A673 (cell line): ENCODE measurements around the gene TMEM272. TPM values are rescaled to one million over a fixed set of nuclear protein-coding genes. Genes with fewer than 3 reads are reported as not detected.

ENCODE experiments used
- BruUV-seq: library from RNA; stranded (reverse); fragments of 400-500 nt; replicated peaks from 2 replicates; lab custom pipeline; 2021; lab: Mats Ljungman, UMichigan
- CTCF ChIA-PET: fragments of 300-600 bp; sonication (Branson Sonifier 250); formaldehyde crosslinking; loops from one replicate; lab custom pipeline; 2022; ENCODE audit warnings: antibody characterized with exemption; lab: Charles Lee
- POLR2A ChIA-PET: fragments of 300-600 bp; sonication (Branson Sonifier 250); formaldehyde crosslinking; loops from one replicate; lab custom pipeline; 2022; ENCODE audit warnings: antibody characterized with exemption; ENCODE audit not compliant: low non-redundant PET; lab: Charles Lee
- DNase-seq: peaks from one replicate; pipeline ENCODE4 v3.0.0-alpha.2; 2015; ENCODE audit warnings: low spot score
- H3K27ac ChIP-seq: fragments of 200-600 bp; sonication (generic); 2 replicates; pipeline ENCODE4 v1.5.1; 2016; ENCODE audit warnings: mixed run types, low read depth, mild to moderate bottlenecking, mixed read lengths, antibody characterized with exemption, low read length; ENCODE audit not compliant: poor library complexity, severe bottlenecking
- H3K27me3 ChIP-seq: fragments of 200-600 bp; sonication (generic); replicated peaks from 2 replicates; pipeline ENCODE4 v1.6.1; 2017; ENCODE audit warnings: mixed run types, low read depth, mild to moderate bottlenecking, mixed read lengths, antibody characterized with exemption, low read length; ENCODE audit not compliant: insufficient read depth, poor library complexity
- H3K36me3 ChIP-seq: fragments of 200-600 bp; sonication (generic); 2 replicates; pipeline ENCODE4 v1.6.1; 2016; ENCODE audit warnings: mixed run types, mild to moderate bottlenecking, mixed read lengths, antibody characterized with exemption, low read length; ENCODE audit not compliant: insufficient read depth, poor library complexity, severe bottlenecking
- H3K4me1 ChIP-seq: fragments of 200-600 bp; sonication (generic); 2 replicates; pipeline ENCODE4 v1.6.1; 2017; ENCODE audit warnings: mixed run types, mild to moderate bottlenecking, mixed read lengths, antibody characterized with exemption, low read length; ENCODE audit not compliant: insufficient read depth, poor library complexity, severe bottlenecking
- H3K4me3 ChIP-seq: fragments of 200-600 bp; sonication (generic); 2 replicates; pipeline ENCODE4 v1.5.1; 2016; ENCODE audit warnings: low read depth, mixed run types, mild to moderate bottlenecking, mixed read lengths, low read length; ENCODE audit not compliant: poor library complexity, severe bottlenecking
- H3K9me3 ChIP-seq: fragments of 200-600 bp; sonication (generic); 2 replicates; pipeline ENCODE4 v1.6.1; 2016; ENCODE audit warnings: mixed run types, low read depth, mild to moderate bottlenecking, mixed read lengths, antibody characterized with exemption, low read length; ENCODE audit not compliant: poor library complexity, severe bottlenecking
- CTCF ChIP-seq: fragments of 300-800, 200-600 bp; sonication (generic); conservative IDR thresholded peaks from 2 replicates; pipeline ENCODE4 v1.5.1; 2017; ENCODE audit warnings: low read depth, mild to moderate bottlenecking, antibody characterized with exemption, low read length, moderate library complexity, mixed read lengths
- EZH2 ChIP-seq: fragments of 200-600 bp; sonication (generic); IDR thresholded peaks from 2 replicates; pipeline ENCODE4 v1.6.1; 2017; ENCODE audit warnings: borderline replicate concordance, low read depth, mild to moderate bottlenecking, mixed read lengths, antibody characterized with exemption, low read length; ENCODE audit not compliant: poor library complexity, severe bottlenecking
- intact Hi-C: fragments of 100-400 bp; cut with micrococcal nuclease; formaldehyde crosslinking; loops from one replicate; pipeline ENCODE4 v1.10.0; 2022; ENCODE audit not compliant: unreplicated experiment
- total RNA-seq: library from RNA; stranded (reverse); gene quantifications from 2 replicates; pipeline ENCODE4 v1.2.3, GENCODE V29; 2021

TMEM272 gene
- total RNA-seq, 1 experiment from 2014 or later = not detected

GRCh38 chr13:51773515-51773914 is 71.5 kb downstream of the TMEM272 start:
- ChIA-PET POLR2A (no interaction called here), CTCF (no interaction called here)
- no peaks in the 10 kb centered on the region for H3K9me3 ChIP-seq
- H3K4me3 ChIP-seq = no peak overlapping the region
- H3K36me3 ChIP-seq = no peaks in the 10 kb centered on the region
- H3K27me3 ChIP-seq = no peaks in the 10 kb centered on the region
- no peak for DNase-seq
- H3K4me1 ChIP-seq = no peaks in the 10 kb centered on the region
- intact Hi-C loops = no loop called here
- BruUV-seq = no TSS peak
- TF ChIP-seq EZH2 = no peak
- TF ChIP-seq CTCF = no peak
- no peak overlapping the region for H3K27ac ChIP-seq

- H3K9me3 ChIP-seq = no peaks in the 10 kb centered on the region
- ChIA-PET POLR2A (no interaction called here), CTCF (no interaction called here)
- H3K36me3 ChIP-seq = no peaks in the 10 kb centered on the region
- H3K4me3 ChIP-seq = no peak overlapping the region
- intact Hi-C loops = no loop called here
- H3K4me1 ChIP-seq = no peaks in the 10 kb centered on the region
- DNase-seq = no peak
- BruUV-seq = TSS peak; percentile 19
- no peak overlapping the region for H3K27ac ChIP-seq
- H3K27me3 ChIP-seq = no peaks in the 10 kb centered on the region
- TF ChIP-seq EZH2 = no peak
Measured at GRCh38 chr13:51772781-51773180, 72.2 kb downstream of the TMEM272 start.

GRCh38 chr13:51772105-51772455 is 72.9 kb downstream of the TMEM272 start:
- no peak for DNase-seq
- no peaks in the 10 kb centered on the region for H3K9me3 ChIP-seq
- H3K4me3 ChIP-seq = no peak overlapping the region
- TF ChIP-seq CTCF = no peak
- no peak for TF ChIP-seq EZH2
- POLR2A ChIA-PET = interaction anchor here (0.6 kb wide), 1 partner anchor 205 kb away, joined by 3 read pairs; no protein-coding TSS in a partner anchor
- H3K27me3 ChIP-seq = no peaks in the 10 kb centered on the region
- H3K27ac ChIP-seq = no peak overlapping the region
- no peaks in the 10 kb centered on the region for H3K4me1 ChIP-seq
- H3K36me3 ChIP-seq = no peaks in the 10 kb centered on the region
- no TSS peak for BruUV-seq
- CTCF ChIA-PET = no interaction called here
- intact Hi-C loops = no loop called here

- DNase-seq = no peak
- no peaks in the 10 kb centered on the region for H3K36me3 ChIP-seq
- TF ChIP-seq EZH2 (no peak), CTCF (no peak)
- H3K27ac ChIP-seq = no peak overlapping the region
- intact Hi-C loops = no loop called here
- no peak overlapping the region for H3K4me3 ChIP-seq
- ChIA-PET POLR2A (interaction anchor here (0.6 kb wide), 1 partner anchor 205 kb away, joined by 3 read pairs; no protein-coding TSS in a partner anchor), CTCF (no interaction called here)
- no peaks in the 10 kb centered on the region for H3K27me3 ChIP-seq
- H3K4me1 ChIP-seq = no peaks in the 10 kb centered on the region
- no peaks in the 10 kb centered on the region for H3K9me3 ChIP-seq
- no TSS peak for BruUV-seq
Measured at GRCh38 chr13:51771418-51772104, 73.4 kb downstream of the TMEM272 start.
